NK-92 (cell line): Measurements from ENCODE around the gene DSTYK.
"Not testable (repeated sequence)": the region's sequence is repeated elsewhere in the genome, so short reads cannot be mapped to it uniquely, and the experiment has no call there.

Source experiments
- DNase-seq: peaks from one replicate; lab custom pipeline; 2025; ENCODE audit not compliant: unreplicated experiment; lab: John Stamatoyannopoulos, UW

Gene DSTYK

GRCh38 chr1:205179842-205180241 is 31.7 kb downstream of the DSTYK start:
- no peak for DNase-seq

DNA sequence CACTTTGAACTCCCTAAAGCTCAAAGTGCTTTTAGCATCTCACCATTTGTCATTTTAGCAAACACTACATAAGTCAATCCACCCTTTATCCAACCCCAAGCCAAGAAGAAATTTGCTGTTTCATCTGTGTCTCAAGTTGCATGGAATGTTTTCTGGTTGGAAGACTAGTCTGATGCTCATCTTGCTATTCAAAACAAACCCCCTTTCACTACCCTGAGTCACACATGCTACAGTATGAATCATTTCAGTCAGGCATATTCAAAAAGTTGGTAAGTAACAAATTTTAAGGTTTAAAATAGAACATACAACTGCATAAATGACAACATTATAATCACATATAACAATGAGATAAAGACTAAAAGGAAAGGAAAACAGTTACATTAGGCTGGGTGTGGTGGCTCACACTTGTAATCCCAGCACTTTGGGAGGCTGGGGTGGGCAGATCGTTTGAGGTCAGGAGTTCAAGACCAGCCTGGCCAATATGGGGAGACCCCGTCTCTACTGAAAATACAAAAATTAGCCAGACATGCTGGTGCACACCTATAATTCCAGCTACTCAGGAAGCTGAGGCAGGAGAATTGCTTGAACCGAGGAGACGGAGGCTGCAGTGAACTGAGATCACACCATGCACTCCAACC is 38.7 kb downstream of the DSTYK start:
- no peak for DNase-seq

GRCh38 chr1:205171369-205171768 is 40.1 kb downstream of the DSTYK start:
- DNase-seq, result no peak

DNA sequence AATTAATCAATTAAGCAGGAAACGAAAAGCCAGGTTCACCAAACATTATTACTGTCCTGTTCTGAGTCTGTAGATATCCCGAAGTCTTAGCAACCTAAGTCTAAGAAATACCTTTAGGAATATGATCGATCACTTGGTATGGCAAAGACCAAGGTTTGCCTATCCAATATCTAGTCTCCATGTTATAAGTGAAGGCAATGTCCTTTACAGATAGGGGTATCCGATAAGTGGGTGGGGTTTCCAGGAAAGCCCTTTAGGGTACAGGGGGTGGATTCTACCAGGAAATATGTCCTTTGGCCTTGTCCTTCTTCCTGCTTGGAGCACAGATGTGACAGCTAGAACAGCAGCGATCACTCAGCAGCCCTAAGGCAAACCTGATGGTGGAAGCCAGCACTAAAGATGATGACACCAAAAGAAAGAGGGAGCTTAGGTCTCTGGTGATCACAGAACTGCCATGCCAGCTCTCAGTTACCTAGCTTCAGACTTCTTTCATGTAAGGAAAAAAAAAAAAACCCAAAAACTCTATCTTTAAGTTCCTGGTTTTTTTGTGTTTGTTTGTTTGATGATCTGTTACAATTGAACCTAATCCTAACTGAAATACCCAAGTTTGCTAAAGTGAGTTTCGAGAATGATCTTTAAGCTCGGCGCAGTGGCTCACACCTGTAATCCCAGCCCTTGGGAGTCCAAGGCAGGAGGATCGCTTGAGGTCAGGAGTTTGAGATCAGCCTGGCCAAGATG is 40.8 kb downstream of the DSTYK start:
- DNase-seq, result no peak

GRCh38 chr1:205169248-205169647 is 42.3 kb downstream of the DSTYK start:
- no peak for DNase-seq

DNA sequence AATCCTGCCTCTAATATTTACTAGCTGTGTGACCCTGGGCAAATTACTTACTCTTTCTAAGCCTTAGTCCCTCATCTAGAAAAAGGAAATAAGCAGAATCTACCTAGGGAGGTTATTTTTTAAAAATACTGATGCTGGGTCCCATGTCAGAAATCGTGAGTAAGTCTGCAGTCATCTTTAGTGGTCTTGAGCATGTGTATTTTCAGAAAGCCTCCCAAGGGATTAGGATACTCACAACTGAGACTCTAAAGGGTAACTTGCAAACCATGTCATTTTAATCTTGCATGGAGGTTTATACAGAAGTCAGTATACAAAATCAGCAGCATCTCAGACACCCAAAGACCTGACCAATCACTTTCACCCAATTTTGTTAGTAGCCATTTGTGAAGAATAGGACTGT is 43.2 kb downstream of the DSTYK start:
- DNase-seq, result no peak

DNA sequence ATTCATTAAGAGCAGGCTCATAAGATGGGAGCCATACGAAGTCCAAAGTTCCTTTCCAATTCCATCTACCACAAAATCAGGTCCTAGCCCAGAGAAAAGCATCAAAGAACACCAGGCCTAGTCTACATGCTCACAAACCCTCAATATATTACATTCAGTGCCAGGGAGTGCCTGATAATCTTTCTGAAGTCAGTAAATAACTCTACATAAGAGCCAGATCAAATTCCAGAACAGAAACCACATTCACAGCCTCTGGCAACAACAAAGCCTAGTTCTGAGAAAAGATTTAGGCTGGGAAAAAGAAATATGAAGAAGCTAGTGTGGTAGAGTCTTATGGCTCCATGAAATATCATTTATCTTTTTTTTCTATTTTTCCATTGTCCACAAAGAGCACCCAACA is 49.2 kb downstream of the DSTYK start:
- no peak for DNase-seq

DNA sequence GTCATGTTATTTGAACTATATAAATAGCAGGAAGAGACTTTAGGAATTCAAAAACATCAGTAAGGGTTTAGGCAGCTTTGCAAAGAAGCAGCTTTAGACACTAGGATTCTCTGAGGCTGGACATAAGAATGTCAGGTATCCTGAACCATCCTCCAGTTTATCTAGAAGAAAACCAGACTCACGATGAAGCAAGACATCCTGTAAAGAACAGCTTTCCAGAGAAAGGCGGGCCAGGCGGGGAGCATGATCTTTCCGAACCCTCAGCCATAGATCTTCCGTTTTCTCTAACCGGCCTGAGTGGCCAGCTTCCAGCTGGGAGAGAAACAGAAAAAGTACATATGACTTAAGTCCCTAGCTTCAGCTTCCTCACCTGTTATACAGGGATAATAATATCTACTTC is 50.4 kb downstream of the DSTYK start:
- no peak for DNase-seq

- no peak for DNase-seq
Observed at GRCh38 chr1:205158048-205158616, 53.4 kb downstream of the DSTYK start.

- not testable (repeated sequence) for DNase-seq
Observed at GRCh38 chr1:205155665-205156377, 55.7 kb downstream of the DSTYK start.

DNA sequence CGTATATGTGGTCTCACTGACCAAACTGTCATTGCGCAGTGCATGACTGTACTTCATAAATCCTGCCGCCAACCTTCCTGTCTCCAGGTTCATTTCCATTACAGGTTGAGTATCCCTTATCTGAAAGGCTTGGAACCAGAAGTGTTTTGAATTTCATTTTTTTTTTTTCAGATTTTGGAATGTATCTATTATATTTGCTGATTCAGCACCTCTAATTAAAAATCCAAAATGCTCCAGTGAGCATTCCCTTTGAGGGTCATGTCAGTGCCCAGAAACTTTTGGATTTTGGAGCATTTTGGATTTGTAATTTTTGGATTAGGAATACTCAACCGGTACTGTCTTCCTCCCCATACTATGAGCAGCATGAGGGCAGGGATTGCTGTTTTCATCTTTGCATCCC is 59.0 kb downstream of the DSTYK start:
- DNase-seq, result no peak

DNA sequence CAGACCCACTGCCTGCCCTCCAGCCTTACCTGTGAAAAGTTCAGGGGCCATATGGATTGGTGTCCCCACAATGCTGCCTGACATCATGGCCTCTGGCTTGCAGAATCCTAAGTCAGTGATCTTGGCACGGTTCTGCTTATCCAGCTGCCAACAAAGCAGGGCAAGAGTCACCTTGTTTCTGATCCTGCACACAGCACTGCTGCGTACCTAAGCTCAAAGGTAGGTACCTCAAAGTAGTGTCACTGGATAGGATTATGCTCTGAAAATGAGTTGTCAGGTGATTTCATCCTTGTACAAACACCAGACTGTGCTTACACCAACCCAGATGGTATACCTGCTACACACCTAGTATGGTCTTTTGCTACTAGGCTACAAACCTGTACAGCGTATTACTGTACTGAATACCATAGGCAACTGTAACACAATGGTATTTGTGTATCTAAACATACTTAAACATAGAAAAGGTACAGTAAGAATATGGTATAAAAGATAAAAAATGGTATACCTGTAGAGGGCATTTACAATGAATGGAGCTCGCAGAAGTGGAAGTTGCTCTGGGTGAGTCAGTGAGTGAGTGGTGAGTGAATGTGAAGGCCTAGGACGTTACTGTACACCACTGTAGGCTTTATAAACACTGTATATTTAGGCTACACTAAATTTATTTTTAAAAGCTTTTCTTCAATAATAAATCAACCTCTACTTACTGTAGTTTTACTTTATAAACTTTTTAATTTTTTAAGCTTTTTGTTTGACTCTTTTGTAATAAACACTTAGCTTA is 60.7 kb downstream of the DSTYK start:
- no peak for DNase-seq

DNA sequence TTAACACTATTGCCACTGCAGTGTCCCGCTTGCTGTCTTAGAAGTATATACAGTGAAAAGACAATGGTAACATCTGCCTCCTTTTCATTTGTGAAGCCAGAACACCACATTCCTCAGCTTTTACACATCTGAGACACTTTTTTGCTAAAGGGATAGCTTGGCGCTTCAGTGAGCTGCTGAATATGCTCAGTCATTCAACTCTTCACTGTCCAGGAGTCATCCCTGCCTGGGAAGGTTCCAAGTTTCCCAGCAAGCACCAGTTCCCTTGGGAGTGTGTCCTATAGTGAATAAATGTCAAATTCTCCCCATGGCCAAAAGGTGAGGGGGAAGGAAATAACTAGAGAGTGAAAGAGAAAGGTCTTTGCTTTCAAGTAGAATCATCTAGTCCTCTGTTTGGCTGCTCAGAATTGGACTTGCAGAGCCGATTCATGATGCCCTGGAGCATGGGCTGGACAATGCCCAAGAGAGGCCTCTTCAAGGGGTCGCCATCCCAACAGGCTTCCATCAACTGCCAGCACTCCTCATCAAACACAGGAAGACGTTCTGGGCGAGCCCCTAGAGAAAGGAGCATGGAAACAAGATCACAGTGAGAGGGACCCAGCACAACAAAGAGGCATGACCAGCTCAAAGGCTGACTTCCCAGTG is 64.2 kb downstream of the DSTYK start:
- DNase-seq, result no peak

DNA sequence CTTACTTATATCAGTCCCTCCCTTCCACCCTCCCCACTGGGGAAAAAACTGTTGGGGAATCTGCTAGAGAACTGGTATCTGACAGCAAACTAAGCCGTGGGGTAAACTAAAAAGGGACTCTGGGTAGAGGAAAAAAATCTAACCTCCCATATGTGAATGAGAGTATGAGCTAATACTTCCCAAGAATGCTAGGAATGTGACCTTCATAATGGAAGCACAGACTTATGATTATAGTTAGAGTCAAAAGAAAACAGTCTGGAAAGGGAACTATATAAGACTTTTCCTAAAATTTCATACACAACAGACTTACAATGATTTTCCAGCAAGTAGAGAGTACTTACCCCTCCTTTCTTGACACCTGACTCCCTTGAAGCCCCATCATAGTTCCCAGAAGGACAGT is 66.8 kb downstream of the DSTYK start:
- no peak for DNase-seq

DNA sequence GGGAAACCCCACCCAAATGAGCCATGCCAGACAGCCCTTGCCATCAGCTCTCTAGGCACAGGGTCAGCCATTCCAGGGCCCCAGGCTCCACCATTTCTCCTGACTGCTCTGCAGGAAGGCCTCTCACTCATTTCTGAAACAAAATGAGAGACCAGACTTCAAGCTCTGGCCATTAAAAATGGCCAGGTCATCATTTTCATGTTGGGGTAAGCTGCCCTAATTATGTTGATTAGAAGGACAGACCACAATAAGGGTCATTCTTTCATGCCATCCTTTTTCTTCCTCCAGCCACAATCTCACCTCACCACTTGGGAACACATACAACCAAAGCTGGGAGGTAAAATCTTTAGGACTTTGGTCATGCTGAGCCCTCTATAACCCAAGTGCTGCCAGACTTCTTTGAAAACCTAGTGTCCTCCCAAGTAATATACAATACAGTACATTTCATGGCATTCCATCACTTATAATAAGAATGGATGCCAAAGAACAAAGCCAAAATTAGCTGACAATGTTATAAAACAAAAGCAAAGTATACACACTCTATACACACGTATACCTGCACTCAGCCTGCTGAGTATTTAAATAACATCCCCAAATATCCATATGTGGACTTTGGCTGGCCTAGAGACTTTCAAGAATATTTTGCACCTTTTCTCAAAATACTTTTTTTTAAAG is 67.3 kb downstream of the DSTYK start:
- DNase-seq, result no peak

- DNase-seq, result no peak
Observed at GRCh38 chr1:205142102-205142469, 69.4 kb downstream of the DSTYK start.

- DNase-seq, result no peak
Observed at GRCh38 chr1:205141236-205142101, 70.0 kb downstream of the DSTYK start.

DNA sequence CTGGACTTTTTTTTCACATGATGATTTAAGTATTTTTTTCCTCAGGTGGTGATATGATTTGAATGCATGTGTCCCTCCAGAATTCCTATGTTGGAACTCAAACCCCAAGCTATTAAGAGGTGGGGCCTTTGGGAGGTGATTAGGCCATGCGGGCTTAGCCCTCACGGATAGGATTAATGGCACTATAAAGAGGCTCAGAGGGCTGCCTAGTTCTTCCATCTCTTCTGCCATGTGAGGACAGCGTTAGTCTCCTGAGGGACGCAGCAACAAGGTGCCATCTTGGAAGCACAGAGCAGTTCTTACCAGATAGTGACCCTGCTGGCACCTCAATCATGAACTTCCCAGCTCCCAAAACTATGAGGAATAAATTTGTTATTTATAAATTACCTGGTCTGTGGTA is 71.4 kb downstream of the DSTYK start:
- no peak for DNase-seq

- DNase-seq, result no peak
Observed at GRCh38 chr1:205137901-205138300, 73.6 kb downstream of the DSTYK start.
